GM12864 (cell line): ENCODE results near the gene CDH1.

Source experiments
- DNase-seq: peaks from one replicate; pipeline ENCODE4 v3.0.0-alpha.2; 2011; ENCODE audit warnings: low read depth
- H3K4me3 ChIP-seq: 2 replicates; pipeline ENCODE4 v1.5.1; 2011; ENCODE audit warnings: mild to moderate bottlenecking, low read depth, low read length, control low read depth
- CTCF ChIP-seq: IDR thresholded peaks from 2 replicates; pipeline ENCODE4 v1.5.1; 2011; ENCODE audit warnings: low read depth, mild to moderate bottlenecking, moderate library complexity, low read length, control low read depth, inconsistent platforms; ENCODE audit errors: missing control alignments

CDH1 gene

GRCh38 chr16:68848786-68849185 lies 111.7 kb downstream of the CDH1 start:
- H3K4me3 ChIP-seq: no peak overlapping the region

GRCh38 chr16:68850481-68850880 lies 113.4 kb downstream of the CDH1 start:
- no peak for TF ChIP-seq CTCF
- no peak overlapping the region for H3K4me3 ChIP-seq
- DNase-seq: no peak

More at GRCh38 chr16:68848786-68849185, 111.7 kb downstream of the CDH1 start:
- TF ChIP-seq CTCF: no peak
- no peak for DNase-seq

GRCh38 chr16:68851601-68852000 lies 114.5 kb downstream of the CDH1 start:
- no peak for TF ChIP-seq CTCF
- no peak overlapping the region for H3K4me3 ChIP-seq
- no peak for DNase-seq

- TF ChIP-seq CTCF: no peak
- H3K4me3 ChIP-seq: no peak overlapping the region
- DNase-seq: no peak
These were observed 120.4 kb downstream of the CDH1 start for GRCh38 chr16:68857479-68857878.

- no peak for TF ChIP-seq CTCF
- H3K4me3 ChIP-seq: no peak overlapping the region
- no peak for DNase-seq
These were observed 122.7 kb downstream of the CDH1 start for GRCh38 chr16:68859828-68860227.

GRCh38 chr16:68860978-68861892 lies 124.1 kb downstream of the CDH1 start:
- TF ChIP-seq CTCF: no peak
- H3K4me3 ChIP-seq: no peak overlapping the region
- DNase-seq: no peak

GRCh38 chr16:68866933-68867332 lies 129.8 kb downstream of the CDH1 start:
- H3K4me3 ChIP-seq: no peak overlapping the region
- no peak for DNase-seq
- no peak for TF ChIP-seq CTCF
